DOHH2 (cell line): ENCODE data around the gene PDSS1.
"Not testable (repeated sequence)": the region's sequence is repeated elsewhere in the genome, so short reads cannot be mapped to it uniquely, and the experiment has no call there.

Experiments used
- H3F3A ChIP-seq: fragments of 200-600 bp; sonication (generic), shearing (Covaris generic); 2 replicates; pipeline ENCODE4 v1.6.0; 2016; ENCODE audit warnings: antibody characterized with exemption, mild to moderate bottlenecking; ENCODE audit not compliant: control insufficient read depth, insufficient read depth
- H3K27ac ChIP-seq: fragments of 200-600 bp; sonication (generic); 2 replicates; pipeline ENCODE4 v1.5.1; 2014; ENCODE audit warnings: low read depth, mild to moderate bottlenecking, low read length, moderate library complexity
- H3K27me3 ChIP-seq: fragments of 200-600 bp; sonication (generic); 2 replicates; pipeline ENCODE4 v1.6.1; 2014; ENCODE audit warnings: mild to moderate bottlenecking, low read length, mixed read lengths; ENCODE audit not compliant: control insufficient read depth
- H3K36me3 ChIP-seq: fragments of 200-600 bp; sonication (generic); 2 replicates; pipeline ENCODE4 v1.6.1; 2014; ENCODE audit warnings: mild to moderate bottlenecking, low read length, moderate library complexity, mixed read lengths; ENCODE audit not compliant: control insufficient read depth
- H3K4me1 ChIP-seq: fragments of 200-600 bp; sonication (generic); 2 replicates; pipeline ENCODE4 v1.6.1; 2014; ENCODE audit warnings: mild to moderate bottlenecking, low read length, mixed read lengths; ENCODE audit not compliant: control insufficient read depth
- H3K4me2 ChIP-seq: fragments of 200-600 bp; sonication (generic); 2 replicates; pipeline ENCODE4 v1.6.0; 2014; ENCODE audit warnings: mild to moderate bottlenecking, low read length, moderate library complexity
- H3K4me3 ChIP-seq: fragments of 200-600 bp; sonication (generic); 2 replicates; pipeline ENCODE4 v1.5.1; 2014; ENCODE audit warnings: mild to moderate bottlenecking, low read length, mixed read lengths
- H3K79me2 ChIP-seq: fragments of 200-600 bp; sonication (generic); 2 replicates; pipeline ENCODE4 v1.6.1; 2014; ENCODE audit warnings: mild to moderate bottlenecking, low read length, mixed read lengths; ENCODE audit not compliant: control insufficient read depth
- H3K9me2 ChIP-seq: fragments of 200-600 bp; sonication (generic); replicated peaks from 2 replicates; pipeline ENCODE4 v1.6.1; 2014; ENCODE audit warnings: mild to moderate bottlenecking, low read length, mixed read lengths; ENCODE audit not compliant: control insufficient read depth
- H3K9me3 ChIP-seq: fragments of 200-600 bp; sonication (generic); 2 replicates; pipeline ENCODE4 v1.6.1; 2014; ENCODE audit warnings: antibody characterized with exemption, low read length, mixed read lengths; ENCODE audit not compliant: control insufficient read depth, insufficient read depth
- H4K20me1 ChIP-seq: fragments of 200-600 bp; sonication (generic); 2 replicates; pipeline ENCODE4 v1.6.0; 2014; ENCODE audit warnings: low read depth, mild to moderate bottlenecking, antibody characterized with exemption, low read length, moderate library complexity; ENCODE audit not compliant: control insufficient read depth, insufficient read depth
- CTCF ChIP-seq: fragments of 200-600 bp; sonication (generic); IDR thresholded peaks from one replicate; pipeline ENCODE4 v1.5.1; 2014; ENCODE audit warnings: antibody characterized with exemption, mild to moderate bottlenecking, low read depth, low read length; ENCODE audit not compliant: poor library complexity, severe bottlenecking
- EZH2phosphoT487 ChIP-seq: fragments of 200-600 bp; sonication (generic); IDR thresholded peaks from 2 replicates; pipeline ENCODE4 v1.6.1; 2017; ENCODE audit warnings: borderline replicate concordance, mild to moderate bottlenecking, antibody characterized with exemption, low read length, moderate library complexity, mixed read lengths

Gene PDSS1

GRCh38 chr10:26681076-26681475, 16.4 kb upstream of the PDSS1 start:
- TF ChIP-seq EZH2phosphoT487 (no peak), CTCF (no peak)
- no peaks in the 10 kb centered on the region for H3K79me2 ChIP-seq
- H3K9me2 ChIP-seq, result no peaks in the 10 kb centered on the region
- no peaks in the 10 kb centered on the region for H3K27me3 ChIP-seq
- H3K27ac ChIP-seq, result no peak overlapping the region
- 0 out of 2 replicates have a peak overlapping the region, but pooled peaks have one; percentile 18 for H3K4me2 ChIP-seq
- H4K20me1 ChIP-seq, result no peaks in the 10 kb centered on the region
- H3K36me3 ChIP-seq, result no peaks in the 10 kb centered on the region
- H3K9me3 ChIP-seq, result no peaks in the 10 kb centered on the region
- H3K4me1 ChIP-seq, result peaks cover 28% of the 10 kb centered on the region
- no peaks in the 10 kb centered on the region for H3F3A ChIP-seq
- no peak overlapping the region for H3K4me3 ChIP-seq

- not testable (repeated sequence) for H3K4me2 ChIP-seq, H3K4me3 ChIP-seq, H3K9me2 ChIP-seq, H3K27ac ChIP-seq, H3K9me3 ChIP-seq, H3F3A ChIP-seq, H4K20me1 ChIP-seq, H3K79me2 ChIP-seq, H3K27me3 ChIP-seq, H3K36me3 ChIP-seq
- peaks cover 28% of the 10 kb centered on the region for H3K4me1 ChIP-seq
These were observed 15.5 kb upstream of the PDSS1 start for GRCh38 chr10:26681971-26682370.

- Histone ChIP-seq H3K27me3 (no peaks in the 10 kb centered on the region), H3K79me2 (no peaks in the 10 kb centered on the region), H3K9me2 (no peaks in the 10 kb centered on the region), H3K4me3 (no peak overlapping the region), H3K36me3 (no peaks in the 10 kb centered on the region), H3F3A (no peaks in the 10 kb centered on the region), H3K9me3 (no peaks in the 10 kb centered on the region), H4K20me1 (no peaks in the 10 kb centered on the region), H3K27ac (no peak overlapping the region), H3K4me1 (peaks cover 28% of the 10 kb centered on the region), H3K4me2 (no peak overlapping the region)
- TF ChIP-seq EZH2phosphoT487 (no peak), CTCF (no peak)
These were observed 14.6 kb upstream of the PDSS1 start for GRCh38 chr10:26682931-26683330.

- not testable (repeated sequence) for H3K36me3 ChIP-seq, H3K79me2 ChIP-seq, H3K9me2 ChIP-seq, H3K27ac ChIP-seq, H3K9me3 ChIP-seq, H4K20me1 ChIP-seq, H3F3A ChIP-seq, H3K27me3 ChIP-seq
- peaks cover 28% of the 10 kb centered on the region for H3K4me1 ChIP-seq
- H3K4me3 ChIP-seq, result peak overlapping the region; percentile 34; the same call in 1 of the 2 replicates
- peak; percentile 61 for TF ChIP-seq CTCF
- H3K4me2 ChIP-seq, result peak overlapping the region; percentile 50
These were observed 12.7 kb upstream of the PDSS1 start for GRCh38 chr10:26684667-26685264.
